ENCODE measurements around the gene MINK1.

Gene MINK1

DNA sequence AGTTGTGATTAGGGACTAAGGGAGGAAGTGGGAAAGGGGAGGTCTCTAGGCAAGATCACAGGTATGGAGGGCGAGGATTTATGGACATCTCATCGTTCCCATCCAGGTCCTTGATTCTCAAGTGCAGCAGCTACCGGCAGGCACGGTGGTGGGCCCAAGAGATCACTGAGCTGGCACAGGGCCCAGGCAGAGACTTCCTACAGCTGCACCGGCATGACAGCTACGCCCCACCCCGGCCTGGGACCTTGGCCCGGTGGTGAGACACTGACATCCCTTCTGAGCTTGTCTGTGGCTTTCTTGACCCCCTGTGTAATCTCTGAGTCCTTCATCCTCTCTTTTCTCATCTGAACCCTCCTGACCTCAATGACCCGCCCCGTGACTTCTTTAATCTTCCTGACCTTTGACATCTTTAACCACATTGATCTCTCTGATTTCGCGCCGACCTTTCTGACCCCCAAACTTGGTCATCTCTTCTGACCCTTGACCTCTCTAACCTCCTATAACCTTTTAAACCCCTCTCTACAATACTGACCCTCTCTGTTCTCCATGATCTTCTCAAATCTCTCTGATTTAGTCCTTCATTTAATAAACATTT lies 22.3 kb upstream of the MINK1 start:
- CTCF ChIA-PET: interaction anchor here (0.6 to 1.2 kb wide), 2 partner anchors 18 to 21 kb away, joined by 5 to 6 read pairs; no protein-coding TSS in a partner anchor
- Histone ChIP-seq H3K27ac (ENCODE audit: extremely low read depth, low read depth, low read length) (no peak overlapping the region), H3K9me3 (ENCODE audit: control insufficient read depth, insufficient read depth, low read depth, low read length) (no peaks in the 10 kb centered on the region), H3K4me3 (ENCODE audit: low read depth, low read length) (no peak overlapping the region), H3K36me3 (ENCODE audit: control insufficient read depth in 2 of 2, insufficient read depth in 1 of 2, low read length in 2 of 2) (peaks cover 0 to 43% of the 10 kb centered on the region in 2 experiments; a peak in 2 of 3 replicates), H3K4me1 (ENCODE audit: control insufficient read depth, insufficient read depth, low read length) (no peaks in the 10 kb centered on the region)
- TF ChIP-seq ZNF335 (tag by site-specific recombination; conservative IDR thresholded peaks at IDR 0.05): no peak
- no peak for TF ChIP-seq ZSCAN16 (tag by site-specific recombination; IDR thresholded peaks at IDR 0.05)
- peak; percentile 98 for TF ChIP-seq BCL11B (tag by site-specific recombination; IDR thresholded peaks at IDR 0.05; ENCODE audit: low read depth)
- TF ChIP-seq ZNF19 (tag by site-specific recombination; IDR thresholded peaks at IDR 0.05; ENCODE audit: low read depth): no peak
- TF ChIP-seq OVOL3 (tag by site-specific recombination; IDR thresholded peaks at IDR 0.05): no peak
- TF ChIP-seq HOXC10 (CRISPR knock-in tag; IDR thresholded peaks at IDR 0.05): no peak
- TF ChIP-seq, protein P1, sequence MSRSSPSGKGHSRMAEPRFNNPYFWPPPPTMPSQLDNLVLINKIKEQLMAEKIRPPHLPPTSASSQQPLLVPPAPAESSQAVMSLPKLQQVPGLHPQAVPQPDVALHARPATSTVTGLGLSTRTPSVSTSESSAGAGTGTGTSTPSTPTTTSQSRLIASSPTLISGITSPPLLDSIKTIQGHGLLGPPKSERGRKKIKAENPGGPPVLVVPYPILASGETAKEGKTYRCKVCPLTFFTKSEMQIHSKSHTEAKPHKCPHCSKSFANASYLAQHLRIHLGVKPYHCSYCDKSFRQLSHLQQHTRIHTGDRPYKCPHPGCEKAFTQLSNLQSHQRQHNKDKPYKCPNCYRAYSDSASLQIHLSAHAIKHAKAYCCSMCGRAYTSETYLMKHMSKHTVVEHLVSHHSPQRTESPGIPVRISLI (tag by site-specific recombination; IDR thresholded peaks at IDR 0.05): no peak
- TF ChIP-seq KLF16 (tag by site-specific recombination; IDR thresholded peaks at IDR 0.05): no peak
- no peak for TF ChIP-seq ZNF366 (tag by site-specific recombination; conservative IDR thresholded peaks at IDR 0.05)
- TF ChIP-seq ZNF202 (tag by site-specific recombination; IDR thresholded peaks at IDR 0.05; ENCODE audit: borderline replicate concordance): no peak
- no peak for TF ChIP-seq KLF1 (tag by site-specific recombination; IDR thresholded peaks at IDR 0.05)
- peak; percentile 96 for TF ChIP-seq BCL11A (tag by site-specific recombination; IDR thresholded peaks at IDR 0.05; ENCODE audit: low read depth)
- TF ChIP-seq ZNF433 (tag by site-specific recombination; IDR thresholded peaks at IDR 0.05; ENCODE audit: low read depth): no peak
- no peak for TF ChIP-seq ZBTB8A (tag by site-specific recombination; IDR thresholded peaks at IDR 0.05)
- POLR2A ChIA-PET: interaction anchor here (1.2 kb wide), 1 partner anchor 21 kb away, joined by 4 read pairs; no protein-coding TSS in a partner anchor

DNA sequence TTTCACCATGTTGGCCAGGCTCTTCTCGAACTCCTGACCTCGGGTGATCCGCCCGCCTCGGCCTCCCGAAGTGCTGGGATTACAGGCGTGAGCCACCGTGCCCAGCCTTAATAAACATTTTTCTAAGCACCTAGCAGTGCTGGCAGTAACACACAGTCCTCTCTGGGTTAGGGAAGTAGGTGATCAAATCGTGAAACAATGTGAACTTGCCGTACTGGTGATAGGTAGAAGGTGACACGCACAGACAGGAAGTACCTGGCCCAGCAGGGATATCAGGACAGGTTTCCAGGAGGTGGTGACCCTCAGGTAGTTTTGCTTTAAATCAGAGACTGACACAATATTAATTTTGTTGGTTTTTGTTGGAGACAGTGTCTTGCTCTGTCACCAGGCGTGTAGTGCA lies 21.7 kb upstream of the MINK1 start:
- no peaks in the 10 kb centered on the region for H3K4me1 ChIP-seq (ENCODE audit: control insufficient read depth, insufficient read depth, low read length)
- H3K4me3 ChIP-seq (ENCODE audit: low read depth, low read length): no peak overlapping the region
- H3K36me3 ChIP-seq (ENCODE audit: control insufficient read depth in 2 of 2, insufficient read depth in 1 of 2, low read length in 2 of 2): peaks cover 0 to 49% of the 10 kb centered on the region in 2 experiments; a peak in 2 of 3 replicates
- H3K9me3 ChIP-seq (ENCODE audit: control insufficient read depth, insufficient read depth, low read depth, low read length): no peaks in the 10 kb centered on the region
- TF ChIP-seq ZNF394 (tag by site-specific recombination; IDR thresholded peaks at IDR 0.05; ENCODE audit: borderline replicate concordance) (no peak), ZNF670 (tag by site-specific recombination; IDR thresholded peaks at IDR 0.05; ENCODE audit: low read depth) (no peak), ZNF776 (tag by site-specific recombination; IDR thresholded peaks at IDR 0.05; ENCODE audit: borderline replicate concordance) (no peak), KLF16 (tag by site-specific recombination; IDR thresholded peaks at IDR 0.05) (no peak), ZNF48 (tag by site-specific recombination; IDR thresholded peaks at IDR 0.05) (no peak)
- TF ChIP-seq, protein P2, sequence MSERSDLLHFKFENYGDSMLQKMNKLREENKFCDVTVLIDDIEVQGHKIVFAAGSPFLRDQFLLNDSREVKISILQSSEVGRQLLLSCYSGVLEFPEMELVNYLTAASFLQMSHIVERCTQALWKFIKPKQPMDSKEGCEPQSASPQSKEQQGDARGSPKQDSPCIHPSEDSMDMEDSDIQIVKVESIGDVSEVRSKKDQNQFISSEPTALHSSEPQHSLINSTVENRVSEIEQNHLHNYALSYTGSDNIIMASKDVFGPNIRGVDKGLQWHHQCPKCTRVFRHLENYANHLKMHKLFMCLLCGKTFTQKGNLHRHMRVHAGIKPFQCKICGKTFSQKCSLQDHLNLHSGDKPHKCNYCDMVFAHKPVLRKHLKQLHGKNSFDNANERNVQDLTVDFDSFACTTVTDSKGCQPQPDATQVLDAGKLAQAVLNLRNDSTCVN (tag by site-specific recombination; optimal IDR thresholded peaks at IDR 0.05): no peak
- TF ChIP-seq, protein P3, sequence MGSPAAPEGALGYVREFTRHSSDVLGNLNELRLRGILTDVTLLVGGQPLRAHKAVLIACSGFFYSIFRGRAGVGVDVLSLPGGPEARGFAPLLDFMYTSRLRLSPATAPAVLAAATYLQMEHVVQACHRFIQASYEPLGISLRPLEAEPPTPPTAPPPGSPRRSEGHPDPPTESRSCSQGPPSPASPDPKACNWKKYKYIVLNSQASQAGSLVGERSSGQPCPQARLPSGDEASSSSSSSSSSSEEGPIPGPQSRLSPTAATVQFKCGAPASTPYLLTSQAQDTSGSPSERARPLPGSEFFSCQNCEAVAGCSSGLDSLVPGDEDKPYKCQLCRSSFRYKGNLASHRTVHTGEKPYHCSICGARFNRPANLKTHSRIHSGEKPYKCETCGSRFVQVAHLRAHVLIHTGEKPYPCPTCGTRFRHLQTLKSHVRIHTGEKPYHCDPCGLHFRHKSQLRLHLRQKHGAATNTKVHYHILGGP (tag by site-specific recombination; IDR thresholded peaks at IDR 0.05): no peak
- TF ChIP-seq, protein P4, sequence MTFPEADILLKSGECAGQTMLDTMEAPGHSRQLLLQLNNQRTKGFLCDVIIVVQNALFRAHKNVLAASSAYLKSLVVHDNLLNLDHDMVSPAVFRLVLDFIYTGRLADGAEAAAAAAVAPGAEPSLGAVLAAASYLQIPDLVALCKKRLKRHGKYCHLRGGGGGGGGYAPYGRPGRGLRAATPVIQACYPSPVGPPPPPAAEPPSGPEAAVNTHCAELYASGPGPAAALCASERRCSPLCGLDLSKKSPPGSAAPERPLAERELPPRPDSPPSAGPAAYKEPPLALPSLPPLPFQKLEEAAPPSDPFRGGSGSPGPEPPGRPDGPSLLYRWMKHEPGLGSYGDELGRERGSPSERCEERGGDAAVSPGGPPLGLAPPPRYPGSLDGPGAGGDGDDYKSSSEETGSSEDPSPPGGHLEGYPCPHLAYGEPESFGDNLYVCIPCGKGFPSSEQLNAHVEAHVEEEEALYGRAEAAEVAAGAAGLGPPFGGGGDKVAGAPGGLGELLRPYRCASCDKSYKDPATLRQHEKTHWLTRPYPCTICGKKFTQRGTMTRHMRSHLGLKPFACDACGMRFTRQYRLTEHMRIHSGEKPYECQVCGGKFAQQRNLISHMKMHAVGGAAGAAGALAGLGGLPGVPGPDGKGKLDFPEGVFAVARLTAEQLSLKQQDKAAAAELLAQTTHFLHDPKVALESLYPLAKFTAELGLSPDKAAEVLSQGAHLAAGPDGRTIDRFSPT (tag by site-specific recombination; IDR thresholded peaks at IDR 0.05): no peak
- TF ChIP-seq, protein P5, sequence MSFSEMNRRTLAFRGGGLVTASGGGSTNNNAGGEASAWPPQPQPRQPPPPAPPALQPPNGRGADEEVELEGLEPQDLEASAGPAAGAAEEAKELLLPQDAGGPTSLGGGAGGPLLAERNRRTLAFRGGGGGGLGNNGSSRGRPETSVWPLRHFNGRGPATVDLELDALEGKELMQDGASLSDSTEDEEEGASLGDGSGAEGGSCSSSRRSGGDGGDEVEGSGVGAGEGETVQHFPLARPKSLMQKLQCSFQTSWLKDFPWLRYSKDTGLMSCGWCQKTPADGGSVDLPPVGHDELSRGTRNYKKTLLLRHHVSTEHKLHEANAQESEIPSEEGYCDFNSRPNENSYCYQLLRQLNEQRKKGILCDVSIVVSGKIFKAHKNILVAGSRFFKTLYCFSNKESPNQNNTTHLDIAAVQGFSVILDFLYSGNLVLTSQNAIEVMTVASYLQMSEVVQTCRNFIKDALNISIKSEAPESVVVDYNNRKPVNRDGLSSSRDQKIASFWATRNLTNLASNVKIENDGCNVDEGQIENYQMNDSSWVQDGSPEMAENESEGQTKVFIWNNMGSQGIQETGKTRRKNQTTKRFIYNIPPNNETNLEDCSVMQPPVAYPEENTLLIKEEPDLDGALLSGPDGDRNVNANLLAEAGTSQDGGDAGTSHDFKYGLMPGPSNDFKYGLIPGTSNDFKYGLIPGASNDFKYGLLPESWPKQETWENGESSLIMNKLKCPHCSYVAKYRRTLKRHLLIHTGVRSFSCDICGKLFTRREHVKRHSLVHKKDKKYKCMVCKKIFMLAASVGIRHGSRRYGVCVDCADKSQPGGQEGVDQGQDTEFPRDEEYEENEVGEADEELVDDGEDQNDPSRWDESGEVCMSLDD (tag by site-specific recombination; IDR thresholded peaks at IDR 0.05): no peak
- TF ChIP-seq, protein P6, sequence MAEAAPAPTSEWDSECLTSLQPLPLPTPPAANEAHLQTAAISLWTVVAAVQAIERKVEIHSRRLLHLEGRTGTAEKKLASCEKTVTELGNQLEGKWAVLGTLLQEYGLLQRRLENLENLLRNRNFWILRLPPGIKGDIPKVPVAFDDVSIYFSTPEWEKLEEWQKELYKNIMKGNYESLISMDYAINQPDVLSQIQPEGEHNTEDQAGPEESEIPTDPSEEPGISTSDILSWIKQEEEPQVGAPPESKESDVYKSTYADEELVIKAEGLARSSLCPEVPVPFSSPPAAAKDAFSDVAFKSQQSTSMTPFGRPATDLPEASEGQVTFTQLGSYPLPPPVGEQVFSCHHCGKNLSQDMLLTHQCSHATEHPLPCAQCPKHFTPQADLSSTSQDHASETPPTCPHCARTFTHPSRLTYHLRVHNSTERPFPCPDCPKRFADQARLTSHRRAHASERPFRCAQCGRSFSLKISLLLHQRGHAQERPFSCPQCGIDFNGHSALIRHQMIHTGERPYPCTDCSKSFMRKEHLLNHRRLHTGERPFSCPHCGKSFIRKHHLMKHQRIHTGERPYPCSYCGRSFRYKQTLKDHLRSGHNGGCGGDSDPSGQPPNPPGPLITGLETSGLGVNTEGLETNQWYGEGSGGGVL (tag by site-specific recombination; IDR thresholded peaks at IDR 0.05): no peak
- peak overlapping the region; percentile 16; the same call in 1 of the 2 replicates for H3K27ac ChIP-seq (ENCODE audit: extremely low read depth, low read depth, low read length)
- ChIA-PET POLR2A (no interaction called here), CTCF (interaction anchor here (0.6 kb wide), 2 partner anchors 18 to 223 kb away, joined by 5 read pairs; no protein-coding TSS in a partner anchor)
